HG03097 (cell line): ENCODE data around the gene TEN1.
"Not testable (repeated sequence)": the region's sequence is repeated elsewhere in the genome, so short reads cannot be mapped to it uniquely, and the experiment has no call there.

Experiments used
- ATAC-seq: cut with Tn5 transposase; IDR thresholded peaks from one replicate; pipeline ENCODE4 v1.9.1; 2021; ENCODE audit not compliant: unreplicated experiment, low FRiP score

The TEN1 gene

GRCh38 chr17:75978938-75979704 lies at the start of gene TEN1, which contains the start of gene ACOX1:
Gene TEN1 (plus strand): TSS chr17:75979240. CDS start chr17:75986193, 6,953 bp downstream.
Gene ACOX1 (minus strand): TSS chr17:75979166. CDS start chr17:75979073, 93 bp downstream.
- peak; percentile 87 for ATAC-seq

GRCh38 chr17:75931062-75931461 lies 48.0 kb upstream of the TEN1 start:
- no peak for ATAC-seq

- no peak for ATAC-seq
Observed at GRCh38 chr17:75932852-75933251, 46.2 kb upstream of the TEN1 start.

GRCh38 chr17:75933808-75934207 lies 45.2 kb upstream of the TEN1 start:
- ATAC-seq, result no peak

GRCh38 chr17:75937652-75938051 lies 41.4 kb upstream of the TEN1 start:
- ATAC-seq, result no peak

- ATAC-seq, result peak; percentile 88
Observed at GRCh38 chr17:75940727-75941441, 38.2 kb upstream of the TEN1 start, which contains the start of gene FBF1. Gene FBF1 (minus strand): TSS chr17:75941042. CDS start chr17:75938149, 2,893 bp downstream.

- ATAC-seq, result no peak
Observed at GRCh38 chr17:75941442-75941819, 37.6 kb upstream of the TEN1 start.

GRCh38 chr17:75942473-75942872 lies 36.6 kb upstream of the TEN1 start:
- ATAC-seq, result no peak

- ATAC-seq, result no peak
Observed at GRCh38 chr17:75943491-75943890, 35.5 kb upstream of the TEN1 start.

- no peak for ATAC-seq
Observed at GRCh38 chr17:75945211-75945610, 33.8 kb upstream of the TEN1 start.

GRCh38 chr17:75950421-75950820 lies 28.6 kb upstream of the TEN1 start:
- ATAC-seq, result no peak

- no peak for ATAC-seq
Observed at GRCh38 chr17:75950855-75951554, 28.0 kb upstream of the TEN1 start.

GRCh38 chr17:75959051-75959838 lies 19.8 kb upstream of the TEN1 start:
- ATAC-seq, result no peak

- ATAC-seq, result no peak
Observed at GRCh38 chr17:75959839-75960511, 19.1 kb upstream of the TEN1 start.

- ATAC-seq, result no peak
Observed at GRCh38 chr17:75965468-75965867, 13.6 kb upstream of the TEN1 start.

GRCh38 chr17:75969044-75969443 lies 10.0 kb upstream of the TEN1 start:
- ATAC-seq, result not testable (repeated sequence)

- no peak for ATAC-seq
Observed at GRCh38 chr17:75970011-75970523, 9.0 kb upstream of the TEN1 start.

GRCh38 chr17:75970626-75971025 lies 8.4 kb upstream of the TEN1 start:
- no peak for ATAC-seq

- ATAC-seq, result not testable (repeated sequence)
Observed at GRCh38 chr17:75975187-75975586, 3.9 kb upstream of the TEN1 start.

- no peak for ATAC-seq
Observed at GRCh38 chr17:75975757-75976174, 3.3 kb upstream of the TEN1 start.
